GM23338 (cell line): Measurements from ENCODE around the gene PTRH1. TPM values are rescaled to one million over a fixed set of nuclear protein-coding genes. Genes with fewer than 3 reads are reported as not detected.

Experiments used
- ATAC-seq: fragments of 200-7000 bp; cut with Tn5 transposase; 3 replicates; pipeline ENCODE4 v1.9.1; 2020
- DNase-seq: peaks from one replicate; pipeline ENCODE4 v3.0.0-alpha.2; 2015; ENCODE audit warnings: low spot score
- H2AFZ ChIP-seq: fragments of 200-600 bp; sonication (generic); 2 replicates; pipeline ENCODE4 v1.8.0; 2016; ENCODE audit warnings: antibody characterized with exemption, mild to moderate bottlenecking, moderate library complexity
- H3F3A ChIP-seq: fragments of 200-600 bp; sonication (generic); replicated peaks from 2 replicates; pipeline ENCODE4 v1.8.0; 2017; ENCODE audit warnings: antibody characterized with exemption, mixed run types, low read depth
- H3K27ac ChIP-seq: fragments of 200-600 bp; sonication (generic); 2 replicates; pipeline ENCODE4 v1.6.1; 2016; ENCODE audit warnings: low read depth
- H3K27me3 ChIP-seq: fragments of 200-600 bp; sonication (generic); 2 replicates; pipeline ENCODE4 v1.8.0; 2016; ENCODE audit warnings: mild to moderate bottlenecking, mixed run types, moderate library complexity; ENCODE audit not compliant: insufficient read depth
- H3K36me3 ChIP-seq: fragments of 200-600 bp; sonication (generic); 2 replicates; pipeline ENCODE4 v1.8.0; 2016; ENCODE audit warnings: mild to moderate bottlenecking; ENCODE audit not compliant: insufficient read depth
- H3K4me1 ChIP-seq: fragments of 200-600 bp; sonication (generic); 2 replicates; pipeline ENCODE4 v1.8.0; 2016; ENCODE audit warnings: mild to moderate bottlenecking, moderate library complexity; ENCODE audit not compliant: insufficient read depth
- H3K4me2 ChIP-seq: fragments of 200-600 bp; sonication (generic); 2 replicates; pipeline ENCODE4 v1.7.1; 2017; ENCODE audit warnings: mixed run types
- H3K4me3 ChIP-seq: fragments of 200-600 bp; sonication (generic); 2 replicates; pipeline ENCODE4 v1.6.1; 2016; ENCODE audit warnings: mixed run types
- H3K79me2 ChIP-seq: fragments of 200-600 bp; sonication (generic); replicated peaks from 2 replicates; pipeline ENCODE4 v1.8.0; 2017; ENCODE audit warnings: mild to moderate bottlenecking; ENCODE audit not compliant: insufficient read depth
- H3K9me2 ChIP-seq: fragments of 200-600 bp; sonication (generic); 2 replicates; pipeline ENCODE4 v1.8.0; 2017; ENCODE audit not compliant: insufficient read depth
- H4K20me1 ChIP-seq: fragments of 200-600 bp; sonication (generic); replicated peaks from 2 replicates; pipeline ENCODE4 v1.8.0; 2017; ENCODE audit warnings: mild to moderate bottlenecking; ENCODE audit not compliant: insufficient read depth
- H3K27ac Mint-ChIP-seq: 2 replicates; pipeline ENCODE4 v1.8.0; 2020; ENCODE audit warnings: inconsistent platforms, mild to moderate bottlenecking, moderate library complexity, mixed read lengths
- H3K27me3 Mint-ChIP-seq: 3 replicates; pipeline ENCODE4 v1.8.0; 2022; ENCODE audit warnings: low read depth, mild to moderate bottlenecking, moderate library complexity, mixed read lengths, inconsistent platforms; ENCODE audit not compliant: insufficient read depth, poor library complexity
- H3K36me3 Mint-ChIP-seq: 3 replicates; pipeline ENCODE4 v1.8.0; 2021; ENCODE audit warnings: low read depth, mild to moderate bottlenecking, inconsistent platforms, moderate library complexity, mixed read lengths
- H3K4me1 Mint-ChIP-seq: 3 replicates; pipeline ENCODE4 v1.8.0; 2020; ENCODE audit warnings: mild to moderate bottlenecking, inconsistent platforms, mixed read lengths
- H3K4me3 Mint-ChIP-seq: 3 replicates; pipeline ENCODE4 v1.8.0; 2021; ENCODE audit warnings: moderate library complexity, mild to moderate bottlenecking, inconsistent platforms, mixed read lengths
- H3K9me3 Mint-ChIP-seq: 3 replicates; pipeline ENCODE4 v1.8.0; 2020; ENCODE audit warnings: moderate library complexity, mild to moderate bottlenecking, inconsistent platforms, mixed read lengths
- CREB1 ChIP-seq: fragments of 250-450 bp; sonication (Bioruptor Pico); IDR thresholded peaks from 2 replicates; pipeline ENCODE4 v1.5.0; 2020; ENCODE audit warnings: low read depth, mild to moderate bottlenecking, moderate library complexity
- EZH2phosphoT487 ChIP-seq: fragments of 200-600 bp; sonication (generic); IDR thresholded peaks from one replicate; pipeline ENCODE4 v1.8.1; 2018; ENCODE audit warnings: antibody characterized with exemption; ENCODE audit not compliant: unreplicated experiment
- POLR2AphosphoS5 ChIP-seq: IDR thresholded peaks from 2 replicates; pipeline ENCODE4 v1.6.1; 2016; ENCODE audit warnings: antibody characterized with exemption, low read depth
- ZNF331 ChIP-seq: fragments of 250-450 bp; sonication (Bioruptor Pico); IDR thresholded peaks from 2 replicates; pipeline ENCODE4 v1.5.0; 2020; ENCODE audit warnings: low read depth, mild to moderate bottlenecking, moderate library complexity
- long read RNA-seq: library from polyadenylated mRNA; unstranded; transcript quantifications from one replicate; pipeline ENCODE4 v2.0.0, GENCODE V29; 2020; ENCODE audit not compliant: unreplicated experiment
- polyA plus RNA-seq: library from polyadenylated mRNA; unstranded; fragments of >200 nt; fragmentation: Nextera tagmentation; extraction: Ambion mirVana; gene quantifications from 2 replicates; pipeline ENCODE4 v1.2.1, GENCODE V29; 2016
- total RNA-seq: library from RNA; depleted of rRNA; stranded (reverse); fragments of >200 nt; shearing (Covaris generic); gene quantifications from 2 replicates; pipeline ENCODE4 v1.2.3, GENCODE V29; 2014; rRNA removed
- TF ChIP-seq, protein P1 (sequence below): IDR thresholded peaks from 2 replicates; pipeline ENCODE4 v1.6.1; 2016; ENCODE audit warnings: antibody characterized with exemption
- TF ChIP-seq, protein P2 (sequence below): IDR thresholded peaks from one replicate; pipeline ENCODE4 v1.6.1; 2018; ENCODE audit warnings: antibody characterized with exemption; ENCODE audit not compliant: unreplicated experiment

The PTRH1 gene, protein sequence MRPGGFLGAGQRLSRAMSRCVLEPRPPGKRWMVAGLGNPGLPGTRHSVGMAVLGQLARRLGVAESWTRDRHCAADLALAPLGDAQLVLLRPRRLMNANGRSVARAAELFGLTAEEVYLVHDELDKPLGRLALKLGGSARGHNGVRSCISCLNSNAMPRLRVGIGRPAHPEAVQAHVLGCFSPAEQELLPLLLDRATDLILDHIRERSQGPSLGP
- total RNA-seq (9.5 and 15.1 TPM in 2 replicates), polyA plus RNA-seq (18.6 and 18.9 TPM in 2 replicates)
- long read RNA-seq, transcript PTRH1-208 (5 exons, 814 nt): major isoform, 8 of 13 reads
- long read RNA-seq, partial matches to known transcripts: 0 of 13 reads
- long read RNA-seq, other reads (novel, unspliced or antisense): 2 of 13 reads

DNA sequence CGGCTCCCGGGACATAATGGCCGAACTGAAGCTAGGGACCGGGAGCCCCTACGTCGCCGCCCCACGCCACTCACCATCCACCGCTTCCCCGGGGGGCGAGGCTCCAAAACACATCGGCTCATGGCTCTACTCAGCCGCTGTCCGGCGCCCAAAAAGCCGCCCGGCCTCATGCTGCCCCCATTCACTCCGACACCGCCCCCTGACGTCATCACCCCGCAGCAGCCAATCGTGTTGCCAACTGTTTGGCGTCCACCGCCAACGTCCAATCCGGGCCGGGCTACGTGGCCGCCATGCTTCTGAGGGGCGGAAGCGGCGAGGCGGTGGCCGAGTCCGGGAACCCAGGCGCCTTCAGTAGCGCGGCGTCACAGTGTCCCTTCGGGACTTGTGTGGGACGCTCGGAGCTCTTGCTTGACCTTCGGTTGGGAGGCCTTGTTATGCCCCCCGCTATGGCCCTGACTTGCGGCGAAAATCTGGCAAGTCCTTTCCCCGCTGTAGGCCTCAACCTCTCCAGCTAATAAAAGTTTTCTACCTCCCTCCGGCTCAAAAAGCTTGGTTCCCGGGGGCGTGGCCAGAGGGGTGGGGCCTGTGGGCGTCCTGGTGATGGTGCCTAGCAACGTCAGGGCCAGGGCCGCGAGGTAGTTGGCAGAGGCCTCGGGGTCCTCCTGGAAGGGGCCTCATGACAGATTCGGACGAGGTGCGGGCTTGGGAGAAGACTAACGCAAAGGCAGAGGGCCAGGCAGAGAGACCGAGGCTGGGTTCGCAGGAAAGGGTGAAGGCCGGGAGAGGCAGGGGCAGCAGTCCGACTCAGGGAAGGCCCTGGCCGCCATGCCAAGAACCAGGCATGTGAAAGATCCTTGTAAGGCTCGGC is at the start of gene PTRH1, which contains the start of gene TTC16:
PTRH1 (minus strand) TSS at position 194 of the 868 bp plus-strand sequence; CDS start at position 170, 24 bp downstream.
TTC16 (plus strand) TSS at position 610 of the 868 bp plus-strand sequence; CDS start at position 677, 67 bp downstream.
- TF ChIP-seq EZH2phosphoT487 (no peak), CREB1 (CRISPR knock-in tag) (peak; percentile 97), ZNF331 (CRISPR knock-in tag) (no peak), POLR2AphosphoS5 (peak; percentile 46; the same call in 1 of the 2 replicates)
- TF ChIP-seq, protein P1, sequence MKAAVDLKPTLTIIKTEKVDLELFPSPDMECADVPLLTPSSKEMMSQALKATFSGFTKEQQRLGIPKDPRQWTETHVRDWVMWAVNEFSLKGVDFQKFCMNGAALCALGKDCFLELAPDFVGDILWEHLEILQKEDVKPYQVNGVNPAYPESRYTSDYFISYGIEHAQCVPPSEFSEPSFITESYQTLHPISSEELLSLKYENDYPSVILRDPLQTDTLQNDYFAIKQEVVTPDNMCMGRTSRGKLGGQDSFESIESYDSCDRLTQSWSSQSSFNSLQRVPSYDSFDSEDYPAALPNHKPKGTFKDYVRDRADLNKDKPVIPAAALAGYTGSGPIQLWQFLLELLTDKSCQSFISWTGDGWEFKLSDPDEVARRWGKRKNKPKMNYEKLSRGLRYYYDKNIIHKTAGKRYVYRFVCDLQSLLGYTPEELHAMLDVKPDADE: peak; percentile 81; the same call in 1 of the 2 replicates
- TF ChIP-seq, protein P2, sequence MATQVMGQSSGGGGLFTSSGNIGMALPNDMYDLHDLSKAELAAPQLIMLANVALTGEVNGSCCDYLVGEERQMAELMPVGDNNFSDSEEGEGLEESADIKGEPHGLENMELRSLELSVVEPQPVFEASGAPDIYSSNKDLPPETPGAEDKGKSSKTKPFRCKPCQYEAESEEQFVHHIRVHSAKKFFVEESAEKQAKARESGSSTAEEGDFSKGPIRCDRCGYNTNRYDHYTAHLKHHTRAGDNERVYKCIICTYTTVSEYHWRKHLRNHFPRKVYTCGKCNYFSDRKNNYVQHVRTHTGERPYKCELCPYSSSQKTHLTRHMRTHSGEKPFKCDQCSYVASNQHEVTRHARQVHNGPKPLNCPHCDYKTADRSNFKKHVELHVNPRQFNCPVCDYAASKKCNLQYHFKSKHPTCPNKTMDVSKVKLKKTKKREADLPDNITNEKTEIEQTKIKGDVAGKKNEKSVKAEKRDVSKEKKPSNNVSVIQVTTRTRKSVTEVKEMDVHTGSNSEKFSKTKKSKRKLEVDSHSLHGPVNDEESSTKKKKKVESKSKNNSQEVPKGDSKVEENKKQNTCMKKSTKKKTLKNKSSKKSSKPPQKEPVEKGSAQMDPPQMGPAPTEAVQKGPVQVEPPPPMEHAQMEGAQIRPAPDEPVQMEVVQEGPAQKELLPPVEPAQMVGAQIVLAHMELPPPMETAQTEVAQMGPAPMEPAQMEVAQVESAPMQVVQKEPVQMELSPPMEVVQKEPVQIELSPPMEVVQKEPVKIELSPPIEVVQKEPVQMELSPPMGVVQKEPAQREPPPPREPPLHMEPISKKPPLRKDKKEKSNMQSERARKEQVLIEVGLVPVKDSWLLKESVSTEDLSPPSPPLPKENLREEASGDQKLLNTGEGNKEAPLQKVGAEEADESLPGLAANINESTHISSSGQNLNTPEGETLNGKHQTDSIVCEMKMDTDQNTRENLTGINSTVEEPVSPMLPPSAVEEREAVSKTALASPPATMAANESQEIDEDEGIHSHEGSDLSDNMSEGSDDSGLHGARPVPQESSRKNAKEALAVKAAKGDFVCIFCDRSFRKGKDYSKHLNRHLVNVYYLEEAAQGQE: no peak
- H3K4me3 ChIP-seq: peak within 1 kb of the TSS; percentile 66
- no peaks in the 10 kb centered on the region for H3K36me3 Mint-ChIP-seq
- H3F3A ChIP-seq: 0 out of 2 replicates have a peak, but pooled peaks cover 7% of the 10 kb centered on the region
- peak within 1 kb of the TSS; percentile 95 for H3K4me2 ChIP-seq
- peak within 1 kb of the TSS; percentile 77 for H3K27ac Mint-ChIP-seq
- DNase-seq: peak; percentile 99
- H3K4me1 ChIP-seq: peaks cover 10% of the 10 kb centered on the region
- peak; percentile 89 for ATAC-seq
- no peaks in the 10 kb centered on the region for H3K36me3 ChIP-seq
- peak within 1 kb of the TSS; percentile 94 for H2AFZ ChIP-seq
- no peaks in the 10 kb centered on the region for H3K27me3 ChIP-seq
- H3K4me1 Mint-ChIP-seq: peaks cover 22% of the 10 kb centered on the region
- H4K20me1 ChIP-seq: no peaks in the 10 kb centered on the region
- H3K27me3 Mint-ChIP-seq: peaks cover 15% of the 10 kb centered on the region
- peak within 1 kb of the TSS; percentile 98 for H3K4me3 Mint-ChIP-seq
- H3K27ac ChIP-seq: no peak within 1 kb of the TSS
- H3K9me2 ChIP-seq: no peaks in the 10 kb centered on the region
- H3K9me3 Mint-ChIP-seq: no peaks in the 10 kb centered on the region
- H3K79me2 ChIP-seq: no peaks in the 10 kb centered on the region
